Cardiac muscle cell (in vitro differentiated cells and primary cell): ENCODE results near the gene DPYD. TPM values are rescaled to one million over a fixed set of nuclear protein-coding genes. Genes with fewer than 3 reads are reported as not detected.

Experiments used
- DNase-seq, 2 donors: peaks; one replicate each; pipeline versions ENCODE4 v3.0.0 to v3.0.0-alpha.2; 2010 to 2017; ENCODE audit warnings: low read depth in 1 of 2, low spot score in 1 of 2
- H3K27ac ChIP-seq: fragments of 200-600 bp; sonication (generic); 2 replicates; pipeline ENCODE4 v1.5.1; 2016
- H3K27me3 ChIP-seq: fragments of 200-600 bp; sonication (generic); 2 replicates; pipeline ENCODE4 v1.6.0; 2016; ENCODE audit warnings: control low read depth
- H3K36me3 ChIP-seq: fragments of 200-600 bp; sonication (generic); 2 replicates; pipeline ENCODE4 v1.5.1; 2016; ENCODE audit warnings: control low read depth
- H3K4me1 ChIP-seq: fragments of 200-600 bp; sonication (generic); 2 replicates; pipeline ENCODE4 v1.8.1; 2017; ENCODE audit warnings: low read depth, mild to moderate bottlenecking, mixed run types
- H3K4me3 ChIP-seq: fragments of 200-600 bp; sonication (generic); 2 replicates; pipeline ENCODE4 v1.5.1; 2016; ENCODE audit warnings: mild to moderate bottlenecking
- H3K9me3 ChIP-seq: fragments of 200-600 bp; sonication (generic); 2 replicates; pipeline ENCODE4 v1.5.1; 2017; ENCODE audit warnings: low read depth, mild to moderate bottlenecking, control low read depth
- polyA plus RNA-seq: library from polyadenylated mRNA; unstranded; fragments of >200 nt; fragmentation: Nextera tagmentation; extraction: Ambion mirVana; gene quantifications from 2 replicates; pipeline ENCODE4 v1.2.1, GENCODE V29; 2016
- total RNA-seq: library from RNA; depleted of rRNA; stranded (reverse); fragments of >200 nt; gene quantifications from 2 replicates; pipeline ENCODE4 v1.2.3, GENCODE V29; 2016
- TF ChIP-seq, protein P1 (sequence below): IDR thresholded peaks from 2 replicates; pipeline ENCODE4 v1.5.1; 2012; ENCODE audit warnings: low read depth, mild to moderate bottlenecking, low read length

Gene DPYD
- total and polyA plus RNA-seq, 2 experiments from 2014 or later: 0.66 to 2.0 TPM

DNA sequence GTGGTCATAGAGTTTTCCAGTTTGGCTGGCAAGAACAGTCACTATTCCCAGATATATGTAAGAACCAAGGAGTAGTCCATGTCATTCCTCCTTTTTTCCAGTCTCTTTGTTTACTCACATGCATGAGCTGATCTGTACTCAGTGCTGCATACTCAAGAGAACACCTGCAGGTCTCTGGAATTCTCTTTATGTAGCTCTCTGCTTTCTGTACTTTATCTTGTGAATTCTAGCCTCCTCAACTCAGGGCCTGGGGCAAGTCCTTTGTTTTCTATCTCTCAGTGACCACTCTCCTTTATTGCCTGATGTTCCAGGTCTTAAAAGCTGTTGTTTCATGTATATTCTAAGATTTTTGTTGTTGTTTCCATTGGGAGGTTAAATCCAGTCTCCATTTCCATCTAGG is 478.9 kb downstream of the DPYD start:
- H3K27ac ChIP-seq: no peak overlapping the region
- DNase-seq: no peak

DNA sequence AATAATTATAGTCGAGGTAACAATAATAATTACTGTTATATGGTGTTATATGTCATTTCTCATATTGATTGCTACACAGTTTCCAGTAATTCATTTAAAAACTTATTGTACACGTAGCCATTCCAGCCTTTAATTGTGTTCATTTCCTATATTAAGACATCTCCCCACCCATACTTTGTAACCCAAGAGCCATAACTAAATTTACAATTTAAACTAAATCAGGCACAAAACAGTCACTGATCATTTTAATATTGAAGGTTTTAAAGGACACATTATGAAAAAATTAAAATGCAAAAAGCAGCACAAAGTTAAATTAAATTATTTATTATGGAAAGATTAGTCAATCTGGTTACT is 487.0 kb downstream of the DPYD start:
- TF ChIP-seq, protein P1, sequence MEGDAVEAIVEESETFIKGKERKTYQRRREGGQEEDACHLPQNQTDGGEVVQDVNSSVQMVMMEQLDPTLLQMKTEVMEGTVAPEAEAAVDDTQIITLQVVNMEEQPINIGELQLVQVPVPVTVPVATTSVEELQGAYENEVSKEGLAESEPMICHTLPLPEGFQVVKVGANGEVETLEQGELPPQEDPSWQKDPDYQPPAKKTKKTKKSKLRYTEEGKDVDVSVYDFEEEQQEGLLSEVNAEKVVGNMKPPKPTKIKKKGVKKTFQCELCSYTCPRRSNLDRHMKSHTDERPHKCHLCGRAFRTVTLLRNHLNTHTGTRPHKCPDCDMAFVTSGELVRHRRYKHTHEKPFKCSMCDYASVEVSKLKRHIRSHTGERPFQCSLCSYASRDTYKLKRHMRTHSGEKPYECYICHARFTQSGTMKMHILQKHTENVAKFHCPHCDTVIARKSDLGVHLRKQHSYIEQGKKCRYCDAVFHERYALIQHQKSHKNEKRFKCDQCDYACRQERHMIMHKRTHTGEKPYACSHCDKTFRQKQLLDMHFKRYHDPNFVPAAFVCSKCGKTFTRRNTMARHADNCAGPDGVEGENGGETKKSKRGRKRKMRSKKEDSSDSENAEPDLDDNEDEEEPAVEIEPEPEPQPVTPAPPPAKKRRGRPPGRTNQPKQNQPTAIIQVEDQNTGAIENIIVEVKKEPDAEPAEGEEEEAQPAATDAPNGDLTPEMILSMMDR: no peak
- Histone ChIP-seq H3K27me3 (no peaks in the 10 kb centered on the region), H3K9me3 (no peaks in the 10 kb centered on the region), H3K4me3 (no peak overlapping the region), H3K4me1 (no peaks in the 10 kb centered on the region), H3K36me3 (no peaks in the 10 kb centered on the region), H3K27ac (no peak overlapping the region)
- DNase-seq: no peak

More for the DNA sequence above, 478.9 kb downstream of the DPYD start:
- Histone ChIP-seq H3K9me3 (no peaks in the 10 kb centered on the region), H3K4me3 (no peak overlapping the region), H3K36me3 (no peaks in the 10 kb centered on the region), H3K27me3 (no peaks in the 10 kb centered on the region), H3K4me1 (no peaks in the 10 kb centered on the region)
- TF ChIP-seq, protein P1: no peak

DNA sequence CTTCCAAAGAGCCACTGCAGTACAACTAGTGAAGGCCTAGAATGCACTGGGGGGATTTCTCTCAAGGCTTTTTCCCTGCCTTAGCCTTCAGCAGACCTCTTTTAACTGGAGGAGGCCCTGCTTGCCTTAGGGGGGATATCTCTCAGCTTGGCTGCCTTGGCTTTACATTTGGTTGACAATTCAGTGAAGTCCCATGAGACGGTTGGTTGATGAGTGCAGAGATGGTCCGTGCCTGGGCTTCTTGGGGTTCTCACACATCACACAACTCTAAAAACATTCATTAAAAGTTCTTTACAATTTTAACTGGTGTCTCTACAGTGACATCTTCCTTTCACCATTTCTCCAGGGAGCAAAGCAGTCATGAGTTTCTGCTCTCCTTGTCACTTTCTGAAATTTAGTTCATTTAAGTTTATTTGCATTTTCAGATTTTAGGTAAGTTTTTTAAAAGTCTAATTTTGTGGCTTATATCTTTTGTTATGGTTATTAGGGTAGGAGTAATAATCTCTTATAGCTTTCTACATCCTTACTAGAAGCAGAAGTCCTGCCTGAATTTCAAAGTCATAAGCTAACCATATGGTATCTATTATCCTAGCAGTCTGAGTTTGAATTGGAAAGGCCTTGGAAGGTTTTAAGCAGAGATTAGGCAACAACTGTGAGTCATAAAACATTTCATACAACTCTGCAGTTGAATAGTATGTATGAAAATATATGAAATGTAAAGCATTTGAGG is 487.6 kb downstream of the DPYD start:
- peak in 1 of 2 donors; percentile 90 for DNase-seq
- H3K4me3 ChIP-seq: no peak overlapping the region
- no peaks in the 10 kb centered on the region for H3K27me3 ChIP-seq
- no peaks in the 10 kb centered on the region for H3K9me3 ChIP-seq
- TF ChIP-seq, protein P1: no peak
- no peaks in the 10 kb centered on the region for H3K36me3 ChIP-seq
- H3K4me1 ChIP-seq: no peaks in the 10 kb centered on the region
- no peak overlapping the region for H3K27ac ChIP-seq

DNA sequence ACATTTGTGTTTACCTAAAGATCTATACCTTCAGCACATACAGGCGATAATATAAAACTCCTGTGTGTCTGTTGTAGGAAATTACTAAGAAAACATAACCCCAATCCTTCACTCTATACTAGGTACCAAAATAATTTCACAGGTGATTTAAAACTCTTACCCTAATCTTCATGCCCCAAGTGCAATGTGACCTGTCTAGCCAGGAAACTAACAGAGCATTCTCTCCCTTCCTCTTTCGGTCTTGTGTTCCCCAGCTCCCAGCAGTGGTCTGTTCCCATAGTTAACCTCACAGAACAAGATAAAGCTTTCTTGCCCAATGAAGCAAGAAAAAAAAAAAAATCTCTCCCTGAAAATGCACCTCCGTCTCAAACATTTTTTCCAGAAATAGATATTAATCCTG is 493.5 kb downstream of the DPYD start:
- TF ChIP-seq, protein P1: no peak
- peak in 1 of 2 donors; percentile 18 for DNase-seq
- H3K27ac ChIP-seq: no peak overlapping the region
- no peaks in the 10 kb centered on the region for H3K4me1 ChIP-seq
- no peaks in the 10 kb centered on the region for H3K36me3 ChIP-seq
- no peaks in the 10 kb centered on the region for H3K27me3 ChIP-seq
- H3K4me3 ChIP-seq: no peak overlapping the region
- H3K9me3 ChIP-seq: no peaks in the 10 kb centered on the region

DNA sequence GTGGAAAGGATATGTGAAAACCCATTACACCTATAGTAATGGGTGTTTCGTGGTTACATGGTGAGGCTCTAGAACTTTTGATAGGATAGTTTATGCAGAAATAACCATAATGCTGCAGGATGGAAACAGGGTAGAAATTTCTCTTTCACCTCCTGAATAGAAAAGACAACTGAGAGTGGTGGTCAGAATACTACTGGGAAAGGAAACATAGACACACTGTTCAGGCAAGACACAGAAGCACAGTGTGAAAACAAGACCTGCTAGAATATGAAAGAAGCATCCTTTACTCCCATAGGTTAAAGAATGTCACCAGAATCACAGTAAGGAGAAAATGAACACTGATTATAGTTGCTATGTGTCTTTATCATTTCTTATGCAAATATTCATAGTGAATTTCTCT is 496.6 kb downstream of the DPYD start:
- Histone ChIP-seq H3K4me3 (no peak overlapping the region), H3K27ac (no peak overlapping the region), H3K4me1 (no peaks in the 10 kb centered on the region), H3K27me3 (no peaks in the 10 kb centered on the region), H3K9me3 (no peaks in the 10 kb centered on the region), H3K36me3 (no peaks in the 10 kb centered on the region)
- no peak for DNase-seq
- TF ChIP-seq, protein P1: no peak

DNA sequence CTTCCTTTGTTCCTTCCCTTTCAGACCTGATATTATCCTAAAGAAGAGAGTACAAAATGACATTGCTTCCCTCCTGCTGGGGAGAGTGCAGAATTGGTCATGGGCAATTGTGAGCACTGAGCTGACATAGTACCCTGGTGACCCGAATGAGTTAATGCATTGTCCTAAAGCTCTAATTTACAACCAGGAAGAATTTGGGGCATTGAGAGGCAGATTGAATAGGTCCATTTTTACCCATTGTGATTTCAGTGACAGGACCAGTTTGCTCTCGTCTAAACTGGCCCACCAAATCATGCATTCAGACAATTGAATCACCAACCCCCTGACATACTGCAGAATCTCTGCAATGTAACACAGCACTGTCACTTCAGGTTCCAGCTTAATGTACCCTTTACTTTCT is 497.4 kb downstream of the DPYD start:
- no peak overlapping the region for H3K4me3 ChIP-seq
- H3K27ac ChIP-seq: no peak overlapping the region
- TF ChIP-seq, protein P1: no peak
- H3K9me3 ChIP-seq: no peaks in the 10 kb centered on the region
- DNase-seq: no peak
- no peaks in the 10 kb centered on the region for H3K36me3 ChIP-seq
- H3K4me1 ChIP-seq: no peaks in the 10 kb centered on the region
- no peaks in the 10 kb centered on the region for H3K27me3 ChIP-seq
